KOPT-K1 (cell line): ENCODE measurements around the gene NINJ1.

ENCODE experiments used
- H3K27ac ChIP-seq: fragments of 200-600 bp; sonication (generic); 2 replicates; pipeline ENCODE4 v1.5.1; 2016; ENCODE audit warnings: antibody characterized with exemption, mild to moderate bottlenecking, low read depth, low read length; ENCODE audit not compliant: poor library complexity, severe bottlenecking
- H3K36me3 ChIP-seq: fragments of 200-600 bp; sonication (generic); 2 replicates; pipeline ENCODE4 v1.5.1; 2017; ENCODE audit warnings: antibody characterized with exemption, mild to moderate bottlenecking, low read length, moderate library complexity; ENCODE audit not compliant: insufficient read depth
- H3K9me3 ChIP-seq: fragments of 200-600 bp; sonication (generic); 2 replicates; pipeline ENCODE4 v1.5.1; 2017; ENCODE audit warnings: antibody characterized with exemption, low read length, mild to moderate bottlenecking; ENCODE audit not compliant: insufficient read depth, poor library complexity, severe bottlenecking

The NINJ1 gene

GRCh38 chr9:93095205-93096130 lies 38.6 kb downstream of the NINJ1 start:
- Histone ChIP-seq H3K36me3 (no peaks in the 10 kb centered on the region), H3K27ac (peak overlapping the region; percentile 99), H3K9me3 (no peaks in the 10 kb centered on the region)

- H3K36me3 ChIP-seq = no peaks in the 10 kb centered on the region
- H3K27ac ChIP-seq = peak overlapping the region; percentile 99
- H3K9me3 ChIP-seq = no peaks in the 10 kb centered on the region
Observed at GRCh38 chr9:93094658-93095204, 39.3 kb downstream of the NINJ1 start.

- Histone ChIP-seq H3K36me3 (no peaks in the 10 kb centered on the region), H3K9me3 (no peaks in the 10 kb centered on the region), H3K27ac (peak overlapping the region; percentile 99)
Observed at GRCh38 chr9:93093877-93094657, 40.0 kb downstream of the NINJ1 start.

GRCh38 chr9:93093127-93093876 lies 40.7 kb downstream of the NINJ1 start:
- no peaks in the 10 kb centered on the region for H3K36me3 ChIP-seq
- no peaks in the 10 kb centered on the region for H3K9me3 ChIP-seq
- H3K27ac ChIP-seq = peak overlapping the region; percentile 99

GRCh38 chr9:93092251-93092991 lies 41.6 kb downstream of the NINJ1 start:
- Histone ChIP-seq H3K36me3 (no peaks in the 10 kb centered on the region), H3K9me3 (no peaks in the 10 kb centered on the region), H3K27ac (no peak overlapping the region)

GRCh38 chr9:93091453-93092081 lies 42.5 kb downstream of the NINJ1 start:
- Histone ChIP-seq H3K27ac (no peak overlapping the region), H3K9me3 (no peaks in the 10 kb centered on the region), H3K36me3 (no peaks in the 10 kb centered on the region)

GRCh38 chr9:93091056-93091452 lies 43.0 kb downstream of the NINJ1 start:
- Histone ChIP-seq H3K9me3 (no peaks in the 10 kb centered on the region), H3K27ac (no peak overlapping the region), H3K36me3 (no peaks in the 10 kb centered on the region)

GRCh38 chr9:93090091-93090655 lies 43.9 kb downstream of the NINJ1 start:
- Histone ChIP-seq H3K27ac (no peak overlapping the region), H3K36me3 (no peaks in the 10 kb centered on the region), H3K9me3 (no peaks in the 10 kb centered on the region)

GRCh38 chr9:93089481-93089991 lies 44.5 kb downstream of the NINJ1 start:
- Histone ChIP-seq H3K9me3 (no peaks in the 10 kb centered on the region), H3K36me3 (no peaks in the 10 kb centered on the region), H3K27ac (no peak overlapping the region)

GRCh38 chr9:93089024-93089423 lies 45.0 kb downstream of the NINJ1 start:
- H3K9me3 ChIP-seq = no peaks in the 10 kb centered on the region
- H3K27ac ChIP-seq = no peak overlapping the region
- H3K36me3 ChIP-seq = no peaks in the 10 kb centered on the region

GRCh38 chr9:93088656-93089015 lies 45.4 kb downstream of the NINJ1 start:
- Histone ChIP-seq H3K9me3 (no peaks in the 10 kb centered on the region), H3K27ac (no peak overlapping the region), H3K36me3 (no peaks in the 10 kb centered on the region)

GRCh38 chr9:93087971-93088655 lies 45.9 kb downstream of the NINJ1 start:
- Histone ChIP-seq H3K9me3 (no peaks in the 10 kb centered on the region), H3K27ac (no peak overlapping the region), H3K36me3 (no peaks in the 10 kb centered on the region)
